Keratinocyte (primary cell): Measurements from ENCODE around the gene TRAFD1. TPM values are rescaled to one million over a fixed set of nuclear protein-coding genes. Genes with fewer than 3 reads are reported as not detected.
A peak's percentile ranks its signal among the peaks of the same experiment; 100 is the strongest.

ENCODE experiments used
- DNase-seq: peaks from one replicate; pipeline ENCODE4 v3.0.0-alpha.2; 2011; ENCODE audit warnings: low read depth, missing footprints, low spot score
- FAIRE-seq: peaks from 2 replicates; lab custom pipeline; 2011; peaks lifted over from hg19 to GRCh38; lab: Jason Lieb, UNC
- H2AFZ ChIP-seq: 2 replicates; pipeline ENCODE4 v1.6.0; 2012; ENCODE audit warnings: low read length, control low read depth, inconsistent platforms; ENCODE audit not compliant: control insufficient read depth
- H3K27ac ChIP-seq: 2 replicates; pipeline ENCODE4 v1.5.1; 2011; ENCODE audit warnings: low read length; ENCODE audit not compliant: control insufficient read depth, insufficient read depth
- H3K27me3 ChIP-seq: 3 replicates; pipeline ENCODE4 v1.6.0; 2011; ENCODE audit warnings: low read length; ENCODE audit not compliant: control insufficient read depth, insufficient read depth; ENCODE audit errors: extremely low read depth
- H3K36me3 ChIP-seq, 2 experiments: 2 replicates in 1 of 2; 3 replicates in 1 of 2; pipeline ENCODE4 v1.5.1; 2011; ENCODE audit warnings: low read length in 2 of 2, mild to moderate bottlenecking in 1 of 2; ENCODE audit not compliant: control insufficient read depth in 2 of 2, insufficient read depth in 2 of 2; ENCODE audit errors: extremely low read depth in 1 of 2
- H3K4me1 ChIP-seq: 3 replicates; pipeline ENCODE4 v1.5.1; 2011; ENCODE audit warnings: low read length; ENCODE audit not compliant: control insufficient read depth, insufficient read depth; ENCODE audit errors: extremely low read depth
- H3K4me2 ChIP-seq: 3 replicates; pipeline ENCODE4 v1.6.0; 2011; ENCODE audit warnings: low read depth, low read length; ENCODE audit not compliant: control insufficient read depth, insufficient read depth; ENCODE audit errors: extremely low read depth
- H3K4me3 ChIP-seq, 3 experiments: fragments of 200-600 bp in 1 of 3; sonication (generic) in 1 of 3; 2 replicates in 2 of 3; 3 replicates in 1 of 3; pipeline ENCODE4 v1.5.1; 2011 to 2016; ENCODE audit warnings: low read length in 3 of 3, mild to moderate bottlenecking in 3 of 3, control low read depth in 2 of 3, inconsistent platforms in 1 of 3, low read depth in 1 of 3, mixed read lengths in 1 of 3, mixed run types in 1 of 3, moderate library complexity in 1 of 3; ENCODE audit not compliant: control insufficient read depth in 2 of 3, insufficient read depth in 2 of 3; ENCODE audit errors: extremely low read depth in 1 of 3
- H3K79me2 ChIP-seq: 2 replicates; pipeline ENCODE4 v1.6.0; 2012; ENCODE audit warnings: low read length; ENCODE audit not compliant: control insufficient read depth, insufficient read depth
- H3K9ac ChIP-seq: 3 replicates; pipeline ENCODE4 v1.6.0; 2011; ENCODE audit warnings: low read length; ENCODE audit not compliant: control insufficient read depth, insufficient read depth; ENCODE audit errors: extremely low read depth
- H3K9me1 ChIP-seq: 3 replicates; pipeline ENCODE4 v1.6.0; 2011; ENCODE audit warnings: low read length; ENCODE audit not compliant: control insufficient read depth, insufficient read depth; ENCODE audit errors: extremely low read depth
- H3K9me3 ChIP-seq: 2 replicates; pipeline ENCODE4 v1.5.1; 2012; ENCODE audit warnings: low read depth, low read length; ENCODE audit not compliant: control insufficient read depth
- H4K20me1 ChIP-seq: 3 replicates; pipeline ENCODE4 v1.6.0; 2011; ENCODE audit warnings: low read length; ENCODE audit not compliant: control insufficient read depth, insufficient read depth; ENCODE audit errors: extremely low read depth
- CTCF ChIP-seq, 3 experiments: IDR thresholded peaks in 1 of 3; conservative IDR thresholded peaks in 1 of 3; optimal IDR thresholded peaks in 1 of 3; 2 replicates in 2 of 3; 3 replicates in 1 of 3; pipeline versions ENCODE3 to v1.5.1; 2011; ENCODE audit warnings: low read length in 3 of 3, mild to moderate bottlenecking in 3 of 3, moderate library complexity in 2 of 3, control low read depth in 1 of 3, inconsistent platforms in 1 of 3; ENCODE audit not compliant: insufficient read depth in 2 of 3; ENCODE audit errors: extremely low read depth in 1 of 3
- EZH2 ChIP-seq: IDR thresholded peaks from one replicate; pipeline ENCODE4 v1.6.1; 2012; ENCODE audit warnings: inconsistent platforms, mild to moderate bottlenecking, low read length, moderate library complexity
- dilution Hi-C: fragments of 300-500 bp; cut with MboI; formaldehyde crosslinking; loops from one replicate; pipeline ENCODE4 v1.7.0; 2020; ENCODE audit warnings: low sequenced_read_pairs; ENCODE audit not compliant: extremely low pct_ligation_motif_present
- polyA plus RNA-seq, 5 experiments: library from polyadenylated mRNA; depleted of rRNA in 3 of 5; stranded (reverse) in 3 of 5; stranded (forward) in 1 of 5; unstranded in 1 of 5; fragments of >200 nt; gene quantifications; 1 replicate in 1 of 5; 2 replicates in 3 of 5; 3 replicates in 1 of 5; pipeline versions ENCODE4 v1.2.1 to v1.2.3, GENCODE V29; 2011 to 2012; ENCODE audit warnings: missing spikeins in 2 of 5, low read depth in 1 of 5, low replicate concordance in 1 of 5

TRAFD1 gene
- polyA plus RNA-seq, 1 donor (not counting 4 experiments of a cell fraction or from before 2014, with no cell fraction given): 25.6 TPM

DNA sequence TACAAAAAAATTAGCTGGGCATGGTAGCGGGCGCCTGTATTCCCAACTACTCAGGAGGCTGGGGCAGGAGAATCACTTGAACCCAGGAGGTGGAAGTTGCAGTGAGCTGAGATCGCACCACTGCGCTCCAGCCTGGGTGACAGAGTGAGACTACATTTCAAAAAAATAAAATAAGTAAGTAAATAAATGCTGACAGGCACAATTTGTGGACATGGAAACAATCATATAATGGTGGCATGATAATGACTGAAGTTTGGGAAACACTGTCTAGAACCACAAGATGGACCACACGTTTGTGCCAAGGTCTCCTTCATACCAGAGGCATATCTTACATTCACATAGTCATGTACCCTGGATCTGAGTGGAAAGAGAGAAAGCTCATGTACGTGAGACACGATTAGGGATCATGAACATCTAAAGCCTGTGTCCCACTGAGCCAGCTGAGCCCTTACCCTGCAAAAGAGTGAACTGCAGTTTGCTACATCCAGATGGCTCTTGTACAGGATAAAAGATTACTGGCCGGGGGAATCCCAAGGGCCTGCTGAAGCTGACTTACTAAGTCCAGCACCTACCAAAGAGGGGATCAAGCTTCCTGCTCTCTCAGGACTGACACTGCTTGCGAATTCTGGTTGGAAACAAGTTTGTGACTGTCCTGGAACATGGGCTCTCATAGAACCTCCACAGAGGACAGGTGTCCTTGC is 62.9 kb downstream of the TRAFD1 start:
- FAIRE-seq (no peak), DNase-seq (no peak)
- dilution Hi-C loops: no loop called here
- Histone ChIP-seq H3K4me1 (peaks cover 31% of the 10 kb centered on the region), H3K27me3 (no peaks in the 10 kb centered on the region), H2AFZ (no peak overlapping the region), H4K20me1 (no peaks in the 10 kb centered on the region), H3K36me3 (peaks cover 7 to 11% of the 10 kb centered on the region in 2 experiments), H3K9me3 (no peaks in the 10 kb centered on the region), H3K9ac (no peak overlapping the region), H3K4me2 (no peak overlapping the region), H3K27ac (no peak overlapping the region), H3K4me3 (no peak overlapping the region), H3K79me2 (no peaks in the 10 kb centered on the region), H3K9me1 (no peaks in the 10 kb centered on the region)
- no peak for TF ChIP-seq EZH2
- no peak for TF ChIP-seq CTCF (optimal IDR thresholded peaks at IDR 0.05 in 1 of 3, IDR thresholded peaks at IDR 0.05 in 1 of 3, conservative IDR thresholded peaks at IDR 0.05 in 1 of 3; ENCODE audit: extremely low read depth in 1 of 3, insufficient read depth in 2 of 3, low read length in 3 of 3)

GRCh38 chr12:112190231-112191025 is 65.1 kb downstream of the TRAFD1 start:
- TF ChIP-seq CTCF (optimal IDR thresholded peaks at IDR 0.05 in 1 of 3, IDR thresholded peaks at IDR 0.05 in 1 of 3, conservative IDR thresholded peaks at IDR 0.05 in 1 of 3; ENCODE audit: extremely low read depth in 1 of 3, insufficient read depth in 2 of 3, low read length in 3 of 3) (peak in 2 of 3 experiments; percentile 26 to 44), EZH2 (no peak)
- Histone ChIP-seq H3K4me3 (no peak overlapping the region), H3K9me3 (no peaks in the 10 kb centered on the region), H4K20me1 (no peaks in the 10 kb centered on the region), H3K4me2 (peak overlapping the region; percentile 61), H3K79me2 (no peaks in the 10 kb centered on the region), H3K9ac (no peak overlapping the region), H3K36me3 (peaks cover 9 to 11% of the 10 kb centered on the region in 2 experiments), H2AFZ (no peak overlapping the region), H3K27me3 (no peaks in the 10 kb centered on the region), H3K9me1 (no peaks in the 10 kb centered on the region), H3K4me1 (peaks cover 29% of the 10 kb centered on the region), H3K27ac (no peak overlapping the region)
- DNase-seq (peak; percentile 35), FAIRE-seq (no peak)
- dilution Hi-C loops: no loop called here
